Anterior cingulate cortex (tissue), 58 donors: ENCODE results near the gene PHF23.

Experiments
- DNase-seq, 58 donors: peaks; one replicate each; lab custom pipeline; 2025; lab: John Stamatoyannopoulos, UW

The PHF23 gene

GRCh38 chr17:7208027-7208571 lies 31.2 kb downstream of the PHF23 start:
- no peak for DNase-seq

DNA sequence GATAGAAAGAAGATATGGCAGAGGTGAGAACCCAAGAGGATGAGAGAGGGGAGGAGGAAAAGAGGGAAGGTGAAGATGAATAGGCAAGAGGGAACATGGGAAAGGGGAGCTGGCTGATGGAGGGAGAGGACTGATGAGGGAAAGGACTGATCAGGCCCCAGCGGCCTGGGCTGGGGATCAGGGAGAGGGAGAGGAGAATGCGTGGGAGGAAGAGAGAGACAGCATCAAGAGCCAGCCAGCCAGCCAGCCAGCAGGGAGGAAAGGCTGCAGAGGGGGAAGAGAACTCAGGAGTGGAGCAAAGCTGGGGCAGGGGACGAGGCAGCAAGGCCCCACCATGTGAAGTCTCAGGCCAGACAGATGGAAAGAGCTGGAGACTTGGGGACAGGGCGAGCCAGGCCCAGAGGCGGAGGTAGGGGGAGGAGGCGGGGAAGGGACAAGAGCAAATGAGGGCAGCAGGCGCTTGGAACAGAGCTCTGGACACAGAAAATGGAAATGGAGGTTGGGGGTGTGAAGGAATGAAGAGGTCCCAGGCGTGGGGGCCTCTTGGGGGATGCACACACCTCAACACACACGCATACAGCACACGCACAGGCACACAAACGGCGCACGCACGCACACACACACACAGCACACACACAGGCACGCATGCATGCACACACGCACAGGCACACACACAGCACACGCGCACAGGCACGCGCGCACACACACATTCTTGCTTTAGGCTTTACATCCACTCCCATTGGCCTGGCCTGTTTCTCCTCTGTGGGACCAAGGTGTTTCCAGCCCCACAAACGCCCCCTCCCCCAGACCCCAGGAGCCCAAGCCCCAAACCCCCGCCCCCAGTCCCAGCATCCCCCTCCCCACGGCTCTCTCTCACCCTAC lies 31.9 kb downstream of the PHF23 start:
- peak in 2 of 58 donors; percentile 27 to 50 for DNase-seq

GRCh38 chr17:7205561-7205960 lies 33.7 kb downstream of the PHF23 start:
- DNase-seq: no peak

DNA sequence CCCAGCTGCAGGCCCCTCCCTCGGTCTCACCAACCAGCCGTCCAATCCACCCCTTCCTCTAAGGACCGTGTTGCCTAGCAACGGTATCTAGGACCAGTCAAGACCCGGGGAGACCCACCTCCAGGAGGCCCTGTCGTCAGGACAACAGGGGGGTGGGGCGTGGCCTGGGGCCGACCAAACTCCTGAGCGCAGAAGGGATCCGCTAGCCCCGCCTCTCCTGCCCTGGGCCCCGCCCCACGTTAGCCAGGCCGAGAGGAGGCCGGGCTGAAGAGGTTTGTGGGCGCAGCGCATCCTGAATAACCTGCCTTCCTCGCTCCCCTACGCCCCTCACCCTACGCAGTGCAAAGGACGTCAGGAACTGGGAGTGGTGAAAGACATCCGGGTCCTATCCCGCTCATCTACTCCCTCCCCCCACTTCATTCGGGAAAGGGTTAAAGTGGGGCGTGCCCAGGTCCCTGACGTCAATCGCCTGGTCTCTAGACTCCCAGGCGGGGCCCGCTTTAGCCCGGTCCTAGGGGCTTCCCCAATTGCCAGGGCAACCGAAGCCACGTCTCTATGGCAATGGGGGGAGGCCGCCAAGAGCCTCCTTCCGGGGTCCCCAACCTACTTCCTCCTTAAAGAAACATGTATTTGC lies 34.3 kb downstream of the PHF23 start:
- peak; percentile 36 to 91 (median 82) for DNase-seq

- DNase-seq: peak in 20 of 58 donors; percentile 17 to 71 (median 43)
Observed at GRCh38 chr17:7204336-7204735, 34.9 kb downstream of the PHF23 start.

DNA sequence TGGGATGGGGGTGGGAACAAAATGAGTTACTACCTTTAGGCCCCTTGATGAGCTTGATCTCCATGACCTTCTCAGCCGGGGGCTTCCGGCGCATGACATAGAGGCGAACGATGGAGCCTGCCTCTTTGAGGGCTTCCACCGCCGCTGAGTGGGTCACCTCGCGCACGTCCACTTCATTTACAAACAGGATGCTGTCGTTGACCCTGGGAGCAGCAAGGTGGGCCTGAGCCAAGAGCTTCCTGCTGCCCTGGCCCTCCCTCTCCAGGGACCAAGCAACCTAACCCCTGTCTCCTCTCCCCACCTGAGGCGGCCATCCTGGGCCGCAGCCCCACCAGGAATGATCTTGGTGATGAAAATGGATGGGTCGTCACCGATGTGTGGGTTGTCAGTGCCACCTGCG lies 35.9 kb downstream of the PHF23 start:
- no peak for DNase-seq

GRCh38 chr17:7196651-7197401 lies 42.4 kb downstream of the PHF23 start:
- DNase-seq: no peak

DNA sequence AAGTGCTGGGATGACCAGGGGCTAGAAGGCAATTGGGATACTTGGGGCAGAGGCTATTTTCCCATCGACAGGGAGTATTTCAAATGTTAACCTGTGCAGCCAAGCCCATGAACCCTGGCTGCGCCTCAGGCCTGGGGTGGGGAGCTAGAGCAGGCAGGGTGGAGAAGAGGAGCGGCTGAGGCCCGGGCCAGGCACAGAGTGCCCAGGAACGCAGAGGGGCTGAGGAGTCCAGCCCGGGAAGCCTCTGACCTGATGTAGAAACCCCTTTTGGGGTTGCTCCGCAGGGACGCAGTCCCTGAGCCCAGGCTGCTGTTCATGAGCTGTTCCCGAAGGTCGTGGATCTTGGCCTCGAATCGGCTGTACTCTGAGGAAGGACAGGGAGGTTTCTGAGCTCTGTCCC lies 43.3 kb downstream of the PHF23 start:
- DNase-seq: no peak

DNA sequence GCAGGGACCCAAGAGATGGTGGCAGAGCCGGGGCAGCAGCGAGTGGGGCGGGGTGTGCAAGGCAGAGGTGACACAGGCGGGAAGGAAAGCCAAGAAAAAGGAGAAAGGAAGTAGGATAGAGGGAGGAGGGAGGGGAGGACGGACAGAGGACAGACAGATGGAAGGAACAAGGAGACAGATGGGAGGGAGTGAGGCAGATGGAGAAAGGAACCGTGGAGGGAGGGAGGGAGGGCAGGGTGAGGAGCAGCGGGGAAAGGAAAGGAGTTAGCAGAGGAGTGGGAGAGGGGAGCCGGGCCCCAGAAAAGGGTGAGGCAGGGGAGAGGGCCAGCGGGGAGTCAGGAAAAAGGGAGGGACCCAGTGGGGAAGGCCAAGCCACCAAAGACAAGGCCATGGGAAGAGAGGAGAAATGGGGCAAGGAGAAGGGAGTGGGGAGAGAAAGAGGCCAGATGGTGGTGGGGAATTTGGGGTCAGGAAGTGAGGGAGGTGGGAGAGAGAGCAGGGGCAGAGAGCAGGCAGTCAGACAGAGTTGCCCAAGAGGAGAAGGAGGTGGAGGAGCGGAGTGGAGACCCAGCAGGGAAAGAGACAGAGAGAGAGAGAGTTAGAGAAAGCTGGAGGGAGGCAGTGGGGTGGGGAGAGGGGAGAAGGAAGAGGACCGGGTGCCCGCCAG lies 46.9 kb downstream of the PHF23 start:
- DNase-seq: peak in 1 of 58 donors; percentile 3

DNA sequence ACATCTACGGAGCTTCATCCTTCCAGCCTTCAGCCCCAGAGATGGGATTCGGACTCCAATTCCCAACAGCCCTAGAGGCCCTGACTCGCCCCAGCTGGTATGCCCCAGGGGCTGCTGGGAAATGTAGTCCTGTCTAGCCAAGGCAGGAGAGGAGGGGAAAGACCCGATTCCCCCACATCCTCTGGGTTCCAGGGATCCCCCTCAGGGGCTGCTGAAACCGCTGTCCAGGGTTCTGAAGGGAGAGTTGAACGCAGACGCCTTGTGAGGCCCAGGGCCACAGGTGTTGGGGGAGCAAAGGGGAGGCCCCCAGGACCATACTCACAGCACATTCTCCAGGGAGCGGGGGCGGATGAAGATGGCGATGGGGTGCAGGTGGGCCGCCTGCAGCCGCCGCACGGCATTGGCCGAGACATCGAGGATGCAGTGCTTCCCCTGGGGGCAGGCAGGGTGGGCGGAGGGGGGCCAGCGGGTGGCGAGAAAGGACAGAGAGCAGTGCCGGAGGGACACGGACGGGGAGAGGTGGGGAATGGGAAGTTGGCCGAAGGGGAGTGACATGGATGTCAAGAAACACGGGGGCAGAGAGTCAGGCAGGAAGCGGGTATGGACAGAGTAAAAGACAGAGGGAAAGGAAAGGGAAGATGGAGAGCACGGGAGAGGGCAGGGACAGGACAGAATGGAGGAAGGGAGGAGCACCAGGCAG lies 47.5 kb downstream of the PHF23 start:
- peak in 27 of 58 donors; percentile 8 to 61 (median 22) for DNase-seq

DNA sequence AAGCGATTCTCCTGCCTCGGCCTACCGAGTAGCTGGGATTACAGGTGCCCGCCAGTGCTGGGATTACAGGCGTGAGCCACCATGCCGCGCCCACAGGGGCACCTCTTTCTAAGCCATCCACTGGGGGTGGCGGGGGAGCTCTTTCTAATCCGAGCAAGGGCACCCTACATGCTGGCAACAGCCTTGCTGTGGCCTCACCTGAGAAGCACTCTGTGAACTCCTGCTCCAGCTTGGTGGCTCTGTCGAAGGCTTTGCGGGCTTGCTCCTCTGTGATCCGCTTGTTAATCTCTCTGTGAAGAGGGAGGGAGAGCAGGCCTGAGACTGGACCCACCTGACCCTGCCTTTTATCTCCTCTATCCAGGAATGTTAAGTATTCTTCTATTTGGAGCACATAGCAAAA lies 48.2 kb downstream of the PHF23 start:
- DNase-seq: no peak

GRCh38 chr17:7190276-7190917 lies 48.9 kb downstream of the PHF23 start:
- DNase-seq: no peak

- no peak for DNase-seq
Observed at GRCh38 chr17:7186241-7186640, 53.0 kb downstream of the PHF23 start.
